HG03342 (cell line): ENCODE measurements around the gene BNC2.

Source experiments
- ATAC-seq: cut with Tn5 transposase; IDR thresholded peaks from one replicate; pipeline ENCODE4 v1.9.1; 2021; ENCODE audit warnings: mild to moderate bottlenecking, moderate library complexity; ENCODE audit not compliant: unreplicated experiment

The BNC2 gene

DNA sequence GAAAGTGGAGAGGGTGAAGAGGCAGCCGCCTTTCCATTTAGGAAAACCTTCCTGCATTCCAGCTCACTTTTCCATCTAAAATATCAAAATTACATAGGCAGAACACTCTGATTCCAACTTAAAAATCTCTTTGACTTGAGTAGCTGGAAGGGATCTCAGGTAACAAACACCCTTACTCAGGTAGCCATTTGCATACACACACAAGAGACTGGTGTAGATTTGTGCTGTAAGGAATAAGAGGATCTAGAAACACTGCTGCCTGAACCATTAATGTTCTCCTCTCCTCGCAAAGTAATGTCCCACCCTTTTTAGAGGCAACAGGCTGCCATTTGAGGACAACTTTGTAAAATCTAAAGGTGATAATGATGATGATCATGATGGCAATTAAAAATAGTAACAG is 53.5 kb downstream of the BNC2 start:
- ATAC-seq, result no peak

DNA sequence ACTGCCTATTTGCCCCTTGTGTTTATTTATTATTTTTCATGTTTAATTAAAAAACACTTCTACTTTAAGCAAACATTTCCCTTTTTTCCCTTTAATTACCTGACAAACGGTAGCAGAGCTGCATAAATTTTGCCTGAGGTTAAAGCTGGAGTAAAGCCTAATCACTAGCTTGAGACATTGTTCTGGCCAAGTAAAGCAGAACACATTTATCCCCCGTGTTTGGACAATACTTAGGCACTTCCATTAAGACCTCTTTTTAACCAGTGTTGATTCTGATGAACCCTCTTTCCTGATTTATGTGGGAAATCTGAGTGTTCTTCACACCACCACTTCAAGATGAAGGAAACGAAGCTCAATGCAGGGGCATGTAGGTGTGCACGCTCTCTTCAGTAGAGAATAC is 54.5 kb downstream of the BNC2 start:
- no peak for ATAC-seq

GRCh38 chr9:16815079-16815478 is 55.4 kb downstream of the BNC2 start:
- no peak for ATAC-seq

DNA sequence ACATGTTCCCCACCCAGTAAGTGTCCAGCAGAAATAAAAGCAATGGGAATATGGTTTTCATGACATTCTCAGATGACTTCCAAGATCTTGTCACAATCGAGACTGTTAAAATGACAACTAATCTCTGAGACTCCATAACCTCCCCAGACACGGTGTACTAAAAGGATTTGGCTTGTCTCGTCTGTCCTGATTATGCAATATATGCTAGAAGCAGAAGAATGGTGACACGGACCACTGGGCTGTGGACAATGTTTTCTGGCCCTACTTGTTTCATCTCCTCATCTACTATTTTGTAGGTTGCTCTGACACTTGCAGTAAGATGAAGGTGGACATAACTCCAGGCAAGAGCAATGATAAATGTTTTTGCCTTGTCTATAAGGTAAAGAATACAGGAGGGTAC is 56.6 kb downstream of the BNC2 start:
- no peak for ATAC-seq

GRCh38 chr9:16811987-16812685 is 58.3 kb downstream of the BNC2 start:
- no peak for ATAC-seq

GRCh38 chr9:16809912-16810610 is 60.4 kb downstream of the BNC2 start:
- ATAC-seq, result no peak

GRCh38 chr9:16806674-16807073 is 63.8 kb downstream of the BNC2 start:
- no peak for ATAC-seq

GRCh38 chr9:16803648-16804047 is 66.8 kb downstream of the BNC2 start:
- ATAC-seq, result no peak

DNA sequence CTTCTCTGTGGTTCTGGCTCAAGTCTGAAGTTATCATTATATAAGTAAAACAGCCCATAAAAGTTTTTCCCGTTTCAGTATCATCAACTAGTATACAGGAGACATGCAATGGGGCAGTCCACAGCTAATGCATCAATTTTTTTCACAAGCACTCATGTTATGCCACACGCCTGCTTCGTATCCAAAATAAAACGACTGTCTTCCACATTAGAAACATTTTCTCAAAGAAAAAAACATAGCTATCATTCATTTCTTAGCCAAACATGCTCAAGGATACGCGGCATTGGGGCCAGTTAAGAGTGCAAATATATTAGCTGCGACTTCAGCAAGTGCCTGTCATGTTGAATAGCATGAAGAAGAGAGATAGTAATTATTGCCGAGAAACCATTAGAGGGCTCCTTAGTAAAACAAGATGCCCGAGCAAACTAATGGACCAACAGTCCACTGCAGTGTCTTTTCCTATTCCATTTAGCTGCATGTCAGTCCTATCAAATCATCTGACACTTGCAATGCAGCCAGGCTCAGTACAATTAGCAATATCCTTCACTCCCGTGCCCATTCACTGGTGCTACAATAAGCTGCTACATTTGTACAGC is 68.5 kb downstream of the BNC2 start:
- no peak for ATAC-seq

DNA sequence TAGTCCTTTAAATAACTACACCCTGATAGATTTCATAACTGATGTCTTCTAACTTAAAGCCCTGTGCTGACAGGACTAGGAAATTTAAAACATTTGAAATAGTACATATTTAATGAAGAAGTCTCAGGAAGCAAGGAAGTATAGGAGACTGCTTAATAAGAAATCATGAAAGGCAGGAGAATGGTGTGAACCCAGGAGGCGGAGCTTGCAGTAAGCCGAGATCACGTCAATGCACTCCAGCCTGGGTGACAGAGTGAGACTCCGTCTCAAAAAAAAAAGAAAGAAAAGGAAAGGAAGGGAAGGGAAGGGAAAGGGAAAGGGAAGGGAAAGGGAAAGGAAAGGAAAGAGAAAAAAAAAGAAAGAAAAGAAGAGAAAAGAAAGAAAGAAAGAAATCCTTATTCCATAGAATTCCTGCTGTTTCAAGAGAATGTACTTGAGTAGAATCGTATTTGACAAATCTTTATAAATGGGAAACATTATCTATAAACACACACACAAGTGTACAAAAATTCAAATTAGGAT is 74.1 kb downstream of the BNC2 start:
- ATAC-seq, result no peak

GRCh38 chr9:16794871-16795639 is 75.4 kb downstream of the BNC2 start:
- ATAC-seq, result no peak

- ATAC-seq, result no peak
Measured at GRCh38 chr9:16794103-16794502, 76.4 kb downstream of the BNC2 start.

GRCh38 chr9:16787724-16788123 is 82.7 kb downstream of the BNC2 start:
- no peak for ATAC-seq

DNA sequence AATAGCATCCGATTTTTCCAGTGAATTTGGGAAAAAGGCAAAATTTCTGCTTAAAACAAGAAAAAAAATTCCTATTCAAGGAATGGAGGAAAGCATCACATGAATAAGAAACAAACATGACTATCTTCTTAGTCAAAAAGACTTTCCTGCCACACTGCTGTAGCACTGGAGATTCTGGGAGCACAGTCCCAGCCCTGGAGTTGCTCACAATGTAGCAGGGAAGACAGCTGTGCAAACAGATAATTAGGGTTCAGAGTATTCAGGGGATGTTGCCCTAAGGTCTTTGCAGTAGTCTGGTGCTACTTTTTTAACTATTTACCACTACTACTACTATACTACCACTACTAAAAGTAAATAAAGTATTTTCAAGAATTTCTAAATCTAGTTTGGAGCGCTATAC is 86.5 kb downstream of the BNC2 start:
- no peak for ATAC-seq

- ATAC-seq, result no peak
Measured at GRCh38 chr9:16782490-16782889, 88.0 kb downstream of the BNC2 start.

GRCh38 chr9:16775330-16775729 is 95.1 kb downstream of the BNC2 start:
- ATAC-seq, result no peak

- ATAC-seq, result no peak
Measured at GRCh38 chr9:16773617-16774016, 96.9 kb downstream of the BNC2 start.

DNA sequence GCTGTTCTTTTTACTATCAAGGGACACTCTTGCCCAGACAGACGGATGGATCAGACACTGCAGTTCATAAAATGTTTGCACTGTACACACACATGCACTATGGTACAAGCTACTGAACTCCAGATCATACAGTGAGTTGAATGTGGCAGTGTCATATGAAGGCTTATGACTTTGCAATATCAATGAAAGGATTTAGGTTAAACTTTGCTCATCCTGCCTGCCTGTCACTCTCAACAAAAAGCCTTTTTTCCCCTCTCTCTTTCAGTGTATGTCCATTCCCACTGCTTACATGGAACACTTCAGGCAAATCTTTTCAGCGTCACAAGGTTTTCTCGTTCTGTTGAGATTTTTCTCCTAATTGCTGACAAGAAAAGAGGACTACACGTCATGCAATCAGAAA is 97.4 kb downstream of the BNC2 start:
- ATAC-seq, result no peak

DNA sequence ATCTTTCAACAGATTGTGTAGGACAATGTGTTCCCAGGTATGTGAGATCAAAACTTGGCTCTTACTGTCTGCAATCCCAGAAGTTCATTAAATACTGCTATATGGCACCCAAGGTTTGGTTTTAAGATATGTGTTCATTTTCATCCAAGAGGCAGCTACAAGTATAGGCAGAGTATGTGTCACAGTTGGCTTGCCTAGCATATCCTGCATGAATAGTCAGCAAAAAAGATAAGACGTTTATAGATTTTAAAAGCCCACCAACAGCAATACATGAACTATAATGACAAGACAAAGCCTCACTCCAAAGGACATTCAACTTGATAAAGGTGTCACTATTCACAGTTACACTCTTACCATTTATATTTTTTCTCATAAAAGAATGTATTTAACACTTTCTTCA is 99.1 kb downstream of the BNC2 start:
- no peak for ATAC-seq

GRCh38 chr9:16769291-16769690 is 101.2 kb downstream of the BNC2 start:
- ATAC-seq, result no peak

DNA sequence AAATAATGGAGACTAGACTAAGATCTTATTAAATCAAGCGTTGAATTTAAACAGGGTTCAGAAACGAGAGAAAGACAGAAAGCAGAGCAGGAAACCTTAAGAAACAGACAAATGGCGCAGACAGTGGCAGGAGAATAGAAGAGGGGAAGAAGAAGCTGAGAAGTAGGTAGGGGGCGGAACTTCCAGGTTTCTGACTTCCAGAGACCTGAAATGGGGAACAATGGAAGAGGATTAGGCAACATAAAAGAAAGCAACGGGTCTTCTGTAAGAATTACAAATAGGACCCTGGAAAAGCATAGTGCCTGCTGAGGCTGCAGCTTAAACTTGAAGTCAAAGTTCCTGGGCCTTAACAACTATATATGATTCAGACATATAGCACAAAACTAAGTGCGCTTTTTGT is 101.7 kb downstream of the BNC2 start:
- no peak for ATAC-seq
